ENCODE results near the gene CAMK2D. TPM values are rescaled to one million over a fixed set of nuclear protein-coding genes. Genes with fewer than 3 reads are reported as not detected.
A peak's percentile ranks its signal among the peaks of the same experiment; 100 is the strongest.

Gene CAMK2D
- total and polyA plus RNA-seq, 2 donors (not counting 1 experiment from before 2014, with no cell fraction given): 120 to 262 TPM

DNA sequence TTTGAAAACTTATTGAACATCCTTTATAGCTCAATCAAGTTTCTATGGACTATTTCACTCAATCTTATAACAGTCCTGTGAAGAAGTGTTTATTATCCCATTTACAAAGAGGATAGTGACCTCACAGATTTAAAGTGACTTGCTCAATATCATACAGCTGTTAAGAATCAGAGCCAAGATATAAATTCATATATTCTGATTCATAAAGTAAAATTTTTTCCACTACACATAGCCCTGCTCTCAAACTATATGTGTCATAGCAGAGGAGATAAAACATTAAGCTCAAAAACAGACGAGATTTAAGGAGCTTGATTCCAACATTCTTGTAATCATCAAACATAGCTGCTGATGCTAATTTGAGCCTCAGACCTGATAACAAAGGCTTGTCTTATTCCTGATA is 226.8 kb downstream of the CAMK2D start:
- peaks cover 2% of the 10 kb centered on the region for H3K36me3 ChIP-seq (ENCODE audit: control insufficient read depth, insufficient read depth, low read length)
- H3K4me1 ChIP-seq (ENCODE audit: control insufficient read depth, extremely low read depth, insufficient read depth, low read length): peaks cover 9% of the 10 kb centered on the region
- no peak overlapping the region for H2AFZ ChIP-seq (ENCODE audit: low read length)
- no peak overlapping the region for H3K4me2 ChIP-seq (ENCODE audit: extremely low read depth, insufficient read depth, low read length)
- peak; percentile 53 to 69 for DNase-seq (ENCODE audit: low read depth in 2 of 2)
- H4K20me1 ChIP-seq (ENCODE audit: control insufficient read depth, extremely low read depth, insufficient read depth, low read length): no peaks in the 10 kb centered on the region
- H3K9ac ChIP-seq (ENCODE audit: insufficient read depth, low read length): no peak overlapping the region
- H3K27ac ChIP-seq (ENCODE audit: insufficient read depth, low read length): peak overlapping the region; percentile 10
- H3K79me2 ChIP-seq (ENCODE audit: control insufficient read depth, insufficient read depth, low read length): no peaks in the 10 kb centered on the region
- no peaks in the 10 kb centered on the region for H3K9me3 ChIP-seq (ENCODE audit: control insufficient read depth, insufficient read depth, low read depth, low read length)
- no peak overlapping the region for H3K4me3 ChIP-seq (replicated peaks in 1 of 4; ENCODE audit: control extremely low read depth in 1 of 4, insufficient read depth in 1 of 4, low read depth in 3 of 4, low read length in 4 of 4)
- TF ChIP-seq, protein P1, sequence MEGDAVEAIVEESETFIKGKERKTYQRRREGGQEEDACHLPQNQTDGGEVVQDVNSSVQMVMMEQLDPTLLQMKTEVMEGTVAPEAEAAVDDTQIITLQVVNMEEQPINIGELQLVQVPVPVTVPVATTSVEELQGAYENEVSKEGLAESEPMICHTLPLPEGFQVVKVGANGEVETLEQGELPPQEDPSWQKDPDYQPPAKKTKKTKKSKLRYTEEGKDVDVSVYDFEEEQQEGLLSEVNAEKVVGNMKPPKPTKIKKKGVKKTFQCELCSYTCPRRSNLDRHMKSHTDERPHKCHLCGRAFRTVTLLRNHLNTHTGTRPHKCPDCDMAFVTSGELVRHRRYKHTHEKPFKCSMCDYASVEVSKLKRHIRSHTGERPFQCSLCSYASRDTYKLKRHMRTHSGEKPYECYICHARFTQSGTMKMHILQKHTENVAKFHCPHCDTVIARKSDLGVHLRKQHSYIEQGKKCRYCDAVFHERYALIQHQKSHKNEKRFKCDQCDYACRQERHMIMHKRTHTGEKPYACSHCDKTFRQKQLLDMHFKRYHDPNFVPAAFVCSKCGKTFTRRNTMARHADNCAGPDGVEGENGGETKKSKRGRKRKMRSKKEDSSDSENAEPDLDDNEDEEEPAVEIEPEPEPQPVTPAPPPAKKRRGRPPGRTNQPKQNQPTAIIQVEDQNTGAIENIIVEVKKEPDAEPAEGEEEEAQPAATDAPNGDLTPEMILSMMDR (conservative IDR thresholded peaks at IDR 0.05 in 1 of 2, IDR thresholded peaks at IDR 0.05 in 1 of 2; ENCODE audit: low read depth in 1 of 2, low read length in 2 of 2): no peak
- no peak for TF ChIP-seq EZH2 (IDR thresholded peaks at IDR 0.05; ENCODE audit: low read length, missing control alignments)
- H3K27me3 ChIP-seq (ENCODE audit: control insufficient read depth, insufficient read depth, low read length): no peaks in the 10 kb centered on the region

GRCh38 chr4:113531572-113531971 is 230.0 kb downstream of the CAMK2D start:
- Histone ChIP-seq H3K4me3 (replicated peaks in 1 of 4; ENCODE audit: control extremely low read depth in 1 of 4, insufficient read depth in 1 of 4, low read depth in 3 of 4, low read length in 4 of 4) (no peak overlapping the region), H3K36me3 (ENCODE audit: control insufficient read depth, insufficient read depth, low read length) (peaks cover 2% of the 10 kb centered on the region), H2AFZ (ENCODE audit: low read length) (no peak overlapping the region), H3K27me3 (ENCODE audit: control insufficient read depth, insufficient read depth, low read length) (no peaks in the 10 kb centered on the region), H3K4me1 (ENCODE audit: control insufficient read depth, extremely low read depth, insufficient read depth, low read length) (peaks cover 6% of the 10 kb centered on the region), H3K9ac (ENCODE audit: insufficient read depth, low read length) (no peak overlapping the region), H3K79me2 (ENCODE audit: control insufficient read depth, insufficient read depth, low read length) (no peaks in the 10 kb centered on the region), H3K27ac (ENCODE audit: insufficient read depth, low read length) (no peak overlapping the region), H4K20me1 (ENCODE audit: control insufficient read depth, extremely low read depth, insufficient read depth, low read length) (no peaks in the 10 kb centered on the region), H3K9me3 (ENCODE audit: control insufficient read depth, insufficient read depth, low read depth, low read length) (no peaks in the 10 kb centered on the region), H3K4me2 (ENCODE audit: extremely low read depth, insufficient read depth, low read length) (no peak overlapping the region)
- no peak for DNase-seq (ENCODE audit: low read depth in 2 of 2)
- TF ChIP-seq, protein P1 (conservative IDR thresholded peaks at IDR 0.05 in 1 of 2, IDR thresholded peaks at IDR 0.05 in 1 of 2; ENCODE audit: low read depth in 1 of 2, low read length in 2 of 2): no peak
- TF ChIP-seq EZH2 (IDR thresholded peaks at IDR 0.05; ENCODE audit: low read length, missing control alignments): no peak

- Histone ChIP-seq H3K36me3 (ENCODE audit: control insufficient read depth, insufficient read depth, low read length) (peaks cover 2% of the 10 kb centered on the region), H3K4me1 (ENCODE audit: control insufficient read depth, extremely low read depth, insufficient read depth, low read length) (no peaks in the 10 kb centered on the region), H3K4me2 (ENCODE audit: extremely low read depth, insufficient read depth, low read length) (no peak overlapping the region), H3K79me2 (ENCODE audit: control insufficient read depth, insufficient read depth, low read length) (no peaks in the 10 kb centered on the region), H2AFZ (ENCODE audit: low read length) (no peak overlapping the region), H3K9ac (ENCODE audit: insufficient read depth, low read length) (no peak overlapping the region), H3K9me3 (ENCODE audit: control insufficient read depth, insufficient read depth, low read depth, low read length) (no peaks in the 10 kb centered on the region), H3K27ac (ENCODE audit: insufficient read depth, low read length) (no peak overlapping the region), H4K20me1 (ENCODE audit: control insufficient read depth, extremely low read depth, insufficient read depth, low read length) (no peaks in the 10 kb centered on the region), H3K4me3 (replicated peaks in 1 of 4; ENCODE audit: control extremely low read depth in 1 of 4, insufficient read depth in 1 of 4, low read depth in 3 of 4, low read length in 4 of 4) (no peak overlapping the region), H3K27me3 (ENCODE audit: control insufficient read depth, insufficient read depth, low read length) (no peaks in the 10 kb centered on the region)
- no peak for TF ChIP-seq EZH2 (IDR thresholded peaks at IDR 0.05; ENCODE audit: low read length, missing control alignments)
- TF ChIP-seq, protein P1 (conservative IDR thresholded peaks at IDR 0.05 in 1 of 2, IDR thresholded peaks at IDR 0.05 in 1 of 2; ENCODE audit: low read depth in 1 of 2, low read length in 2 of 2): no peak
- no peak for DNase-seq (ENCODE audit: low read depth in 2 of 2)
Observed at GRCh38 chr4:113528395-113528794, 233.1 kb downstream of the CAMK2D start.

Data from fibroblast of lung (primary cell).